NB4 (cell line): ENCODE measurements around the gene RRAS.

ENCODE experiments used
- CTCF ChIP-seq: IDR thresholded peaks from one replicate; pipeline ENCODE4 v1.5.1; 2012; ENCODE audit warnings: low read depth, low read length
- POLR2A ChIP-seq: IDR thresholded peaks from 2 replicates; pipeline ENCODE4 v1.6.1; 2011; ENCODE audit warnings: mild to moderate bottlenecking; ENCODE audit not compliant: insufficient read length; ENCODE audit errors: extremely low read depth

- TF ChIP-seq CTCF = no peak
- no peak for TF ChIP-seq POLR2A
Measured at GRCh38 chr19:49653466-49653806, 13.5 kb upstream of the RRAS start.
